ENCODE results near the gene SPZ1.
"Not testable (repeated sequence)": the region's sequence is repeated elsewhere in the genome, so short reads cannot be mapped to it uniquely, and the experiment has no call there.

Gene SPZ1

GRCh38 chr5:80341016-80341775, 21.4 kb downstream of the SPZ1 start:
- DNase-seq: no peak

GRCh38 chr5:80343067-80343466, 23.3 kb downstream of the SPZ1 start:
- no peak for DNase-seq

GRCh38 chr5:80346055-80346454, 26.3 kb downstream of the SPZ1 start:
- DNase-seq: peak; percentile 1 to 4

- no peak for DNase-seq
These were observed 28.4 kb downstream of the SPZ1 start for GRCh38 chr5:80348171-80348570.

- DNase-seq: not testable (repeated sequence)
These were observed 31.2 kb downstream of the SPZ1 start for GRCh38 chr5:80351019-80351418.

- no peak for DNase-seq
These were observed 35.9 kb downstream of the SPZ1 start for GRCh38 chr5:80355686-80356085.

- no peak for DNase-seq
These were observed 37.9 kb downstream of the SPZ1 start for GRCh38 chr5:80357671-80358070.

- no peak for DNase-seq
These were observed 41.2 kb downstream of the SPZ1 start for GRCh38 chr5:80360914-80361444.

- no peak for DNase-seq
These were observed 45.1 kb downstream of the SPZ1 start for GRCh38 chr5:80364892-80365291.

GRCh38 chr5:80368661-80369480, 49.1 kb downstream of the SPZ1 start:
- DNase-seq: peak in 1 of 2 experiments; percentile 29

- DNase-seq: peak; percentile 33 to 87
These were observed 49.7 kb downstream of the SPZ1 start for GRCh38 chr5:80369521-80369920.

- no peak for DNase-seq
These were observed 50.6 kb downstream of the SPZ1 start for GRCh38 chr5:80370390-80370789.
